ENCODE measurements around the gene PLA2G15.

The PLA2G15 gene

GRCh38 chr16:68252383-68252782, 7.2 kb downstream of the PLA2G15 start:
- DNase-seq (ENCODE audit: low spot score) = no peak

DNA sequence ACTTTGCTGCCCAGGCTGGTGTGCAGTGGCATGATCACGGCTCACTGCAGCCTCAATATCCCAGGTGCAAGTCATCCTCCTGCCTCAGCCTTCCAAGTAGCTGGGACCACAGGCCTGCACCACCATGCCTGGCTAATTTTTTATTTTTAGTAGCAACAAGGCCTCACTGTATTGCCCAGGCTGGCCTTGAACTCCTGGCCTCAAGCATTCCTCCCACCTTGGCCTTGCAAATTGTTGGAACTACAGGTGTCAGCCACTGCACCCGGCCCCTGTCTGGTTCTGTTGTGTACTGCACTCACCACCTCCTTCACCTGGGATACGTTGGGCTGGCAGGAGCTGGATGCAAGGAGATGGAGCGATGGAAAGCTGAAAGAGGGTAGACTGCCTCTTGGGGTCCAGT, 8.5 kb downstream of the PLA2G15 start:
- no peak for DNase-seq (ENCODE audit: low spot score)

GRCh38 chr16:68255712-68256111, 10.5 kb downstream of the PLA2G15 start:
- no peak for DNase-seq (ENCODE audit: low spot score)

DNA sequence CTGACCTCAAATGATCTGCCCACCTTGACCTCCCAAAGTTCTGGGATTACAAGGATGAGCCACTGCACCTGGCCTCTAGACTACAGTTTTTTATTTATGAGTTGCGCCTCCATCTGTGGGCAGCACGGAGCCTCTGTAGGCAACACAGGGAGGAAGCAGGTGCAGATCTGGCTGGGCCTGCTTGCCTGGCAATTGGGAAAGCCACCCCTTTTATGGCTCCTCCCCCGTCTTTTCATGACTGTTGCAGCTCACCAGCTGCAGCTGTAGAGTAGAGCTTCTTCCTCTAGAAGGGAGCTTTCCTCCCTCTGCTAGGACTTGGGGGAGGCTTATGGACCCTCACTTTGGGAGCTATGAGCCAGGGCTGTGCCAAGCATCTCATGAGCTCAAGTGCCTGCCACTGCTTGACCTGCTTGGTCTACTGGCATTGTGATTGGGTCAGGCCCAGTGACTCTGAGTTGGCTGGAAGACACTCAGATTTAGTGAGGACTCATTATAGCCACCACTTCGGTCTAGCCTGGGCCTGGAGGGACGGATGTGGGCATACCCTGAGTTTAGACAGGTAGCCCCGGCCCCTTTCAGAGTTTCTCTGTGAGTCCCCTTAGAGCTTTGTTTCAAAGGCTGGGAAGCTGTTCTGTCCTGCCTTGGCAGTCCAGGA, 12.2 kb downstream of the PLA2G15 start:
- DNase-seq (ENCODE audit: low spot score) = peak; percentile 22

DNA sequence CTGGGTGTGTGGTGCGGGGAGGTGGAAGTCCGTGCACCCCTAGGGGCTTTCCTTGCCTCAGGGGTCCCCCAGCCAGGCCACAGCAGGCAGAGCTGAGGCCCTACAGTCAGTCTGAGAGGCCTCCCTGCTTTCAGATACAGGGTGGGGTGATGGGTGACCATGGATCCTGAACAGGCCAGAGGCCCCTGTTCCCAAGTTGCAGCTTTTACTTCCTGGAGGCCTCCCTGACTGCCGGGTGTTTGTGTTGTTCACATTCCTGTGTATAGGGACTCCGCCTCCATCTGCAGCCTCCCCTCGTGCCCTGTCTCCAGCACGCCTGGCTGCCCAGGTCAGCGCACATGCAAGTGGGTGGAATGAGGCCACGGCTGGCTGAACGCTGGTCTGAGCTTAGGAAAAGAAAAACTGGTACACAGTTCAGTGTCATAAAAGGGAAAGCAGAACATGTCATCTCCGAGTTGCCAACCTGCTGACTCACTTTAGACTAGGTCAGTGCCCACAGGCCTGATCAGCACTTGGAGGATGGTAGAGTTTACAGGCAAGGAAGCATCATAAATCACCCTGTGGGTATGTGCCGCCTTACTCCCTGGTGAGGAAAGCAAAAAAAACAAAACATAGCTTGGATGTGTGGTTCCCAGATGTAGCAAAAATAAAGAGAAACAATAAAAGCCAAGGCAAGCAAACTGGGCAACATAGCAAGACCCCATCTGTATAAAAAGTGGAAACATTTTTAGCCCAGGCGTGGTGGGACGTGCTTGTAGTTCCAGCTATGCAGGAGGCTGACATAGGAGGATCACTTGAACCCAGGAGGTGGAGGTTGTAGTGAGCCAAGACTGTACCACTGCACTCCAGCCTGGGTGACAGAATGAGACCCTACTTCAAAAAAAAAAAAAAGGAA, 13.0 kb downstream of the PLA2G15 start:
- peak; percentile 67 for DNase-seq (ENCODE audit: low spot score)

GRCh38 chr16:68259007-68259825, 14.0 kb downstream of the PLA2G15 start:
- DNase-seq (ENCODE audit: low spot score) = no peak

DNA sequence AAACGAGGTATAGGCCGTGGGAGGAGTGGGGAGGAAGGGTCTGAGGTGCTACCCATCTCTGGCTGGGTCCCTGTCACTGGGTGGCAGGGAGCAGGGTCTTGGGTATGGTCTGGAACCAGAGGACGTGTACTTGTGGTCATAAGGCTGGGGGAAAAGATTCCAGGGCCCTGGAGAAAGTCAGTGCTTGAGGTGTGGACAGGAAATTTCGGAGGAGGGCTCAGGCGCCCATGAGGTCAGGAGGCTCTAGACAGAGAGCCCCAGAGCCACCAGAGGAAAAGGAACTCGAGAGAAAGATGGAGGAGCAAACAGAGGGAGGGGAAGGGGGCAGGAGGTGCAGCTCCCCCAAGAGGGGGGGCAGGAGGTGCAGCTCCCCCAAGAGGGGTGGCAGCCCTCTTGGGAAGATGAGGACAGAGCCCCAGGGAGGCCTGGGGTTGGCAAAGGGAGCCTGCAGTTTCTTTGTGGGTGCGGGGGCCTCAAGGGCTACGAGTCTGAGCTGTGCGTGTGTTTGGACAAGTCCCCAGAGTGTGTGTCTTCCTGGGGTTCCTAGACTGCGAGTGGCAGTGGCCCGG, 18.5 kb downstream of the PLA2G15 start:
- no peak for DNase-seq (ENCODE audit: low spot score)

DNA sequence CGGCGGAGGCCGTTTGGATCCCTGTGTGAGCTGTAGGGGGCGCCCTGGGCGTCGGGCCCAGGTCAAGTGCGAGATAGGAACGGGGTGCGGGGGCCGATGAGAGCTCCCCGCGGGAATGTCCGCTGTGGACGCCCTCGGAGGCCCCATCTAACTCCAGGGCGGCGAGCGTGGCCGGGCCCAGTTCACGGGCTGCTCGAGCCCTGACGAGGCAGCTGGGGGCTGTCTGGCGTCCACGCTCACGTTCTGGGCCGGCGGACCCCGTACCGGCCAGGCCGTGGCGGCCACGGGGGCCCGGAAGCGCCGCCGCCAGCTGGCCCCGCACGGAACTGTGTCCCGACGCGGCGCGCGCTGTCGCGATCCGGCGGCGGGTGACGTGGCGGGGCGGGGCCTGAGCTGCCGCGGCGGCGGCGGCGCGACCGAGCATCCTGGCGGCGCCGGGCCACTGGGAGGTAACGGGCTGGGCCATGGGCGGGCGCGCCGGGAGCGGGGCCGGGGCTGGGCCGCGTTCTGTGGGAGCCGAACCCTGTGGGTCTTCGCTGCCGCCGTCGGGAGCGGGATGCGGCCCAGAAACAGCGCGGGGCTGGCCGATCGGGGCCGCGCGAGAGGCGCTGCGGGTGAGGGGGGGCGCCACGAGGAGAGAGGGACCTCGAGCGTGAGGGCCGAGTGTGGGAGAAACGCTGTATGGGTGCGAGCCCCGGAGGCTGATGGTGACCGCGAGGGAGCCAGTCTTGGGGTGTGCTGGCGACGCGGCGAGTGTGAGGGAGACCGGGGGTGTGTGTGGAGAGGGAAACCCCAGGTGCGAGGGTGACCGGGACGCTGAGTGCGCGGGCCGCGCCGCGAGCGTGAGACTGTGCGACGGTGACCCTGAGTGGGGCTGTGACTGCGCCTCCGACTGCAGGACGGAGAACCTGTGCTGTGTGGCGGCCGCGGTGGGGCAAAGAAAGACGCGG, 19.2 kb downstream of the PLA2G15 start, which contains the start of gene SLC7A6:
Gene SLC7A6 (plus strand): TSS at position 399 of the 950 bp plus-strand sequence. CDS start 10,201 bp downstream, outside the sequence.
- DNase-seq (ENCODE audit: low spot score) = peak; percentile 91

- DNase-seq (ENCODE audit: low spot score) = peak; percentile 84
Measured at GRCh38 chr16:68265078-68265920, 20.1 kb downstream of the PLA2G15 start.

GRCh38 chr16:68267612-68268405, 22.6 kb downstream of the PLA2G15 start:
- DNase-seq (ENCODE audit: low spot score) = no peak

DNA sequence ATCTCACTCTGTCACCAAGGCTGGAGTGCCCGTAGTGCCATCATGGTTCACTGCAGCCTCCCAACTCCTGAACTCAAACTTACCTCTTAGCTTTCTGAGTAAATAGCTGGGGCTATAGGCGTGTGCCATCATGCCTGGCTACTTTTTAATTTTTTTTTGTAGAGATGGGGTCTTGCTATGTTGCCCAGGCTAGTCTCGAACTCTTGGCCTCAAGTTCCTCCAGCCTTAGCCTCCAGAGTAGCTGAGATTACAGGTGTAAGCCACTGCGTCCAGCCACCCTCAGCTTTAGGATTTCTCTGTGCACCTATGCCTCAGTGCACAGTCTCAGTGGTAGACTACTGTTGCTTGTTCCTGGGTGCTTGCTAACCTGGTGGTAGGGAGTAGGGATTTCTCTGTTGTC, 24.6 kb downstream of the PLA2G15 start:
- DNase-seq (ENCODE audit: low spot score) = no peak

GRCh38 chr16:68270353-68270752, 25.2 kb downstream of the PLA2G15 start:
- DNase-seq (ENCODE audit: low spot score) = no peak

DNA sequence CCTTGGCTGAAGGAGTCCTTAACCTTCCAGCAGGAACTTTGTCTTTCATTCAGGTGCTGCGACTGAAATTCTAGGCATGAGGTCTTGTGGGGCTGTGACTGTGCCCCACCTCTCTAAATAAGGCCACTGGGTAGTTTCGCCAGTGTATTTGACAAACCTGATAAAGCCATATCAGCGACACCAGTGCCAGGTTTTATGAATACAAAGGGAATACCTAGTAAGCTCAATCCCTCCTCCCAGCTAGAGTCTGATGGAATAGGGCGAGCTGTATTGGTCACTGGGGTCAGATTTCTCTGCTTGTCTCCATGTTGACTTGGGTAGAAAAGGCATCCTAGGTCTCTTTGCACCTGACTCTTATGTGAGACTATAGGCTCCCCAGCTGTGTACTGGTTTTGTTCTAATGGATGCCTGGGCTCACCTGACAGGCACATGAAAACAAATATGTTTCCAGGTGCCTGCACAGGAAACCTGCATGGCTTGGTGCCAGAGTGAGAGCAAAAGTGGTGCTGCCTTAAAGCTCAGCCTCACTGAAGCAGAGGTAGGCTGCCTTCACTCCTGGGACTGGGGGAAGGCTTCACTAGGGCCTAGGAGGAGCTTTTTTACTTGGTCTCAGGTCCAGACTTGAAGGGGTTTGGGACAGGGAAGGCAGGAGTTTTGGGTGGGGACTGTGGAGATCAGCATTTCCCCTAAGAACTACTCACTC, 27.5 kb downstream of the PLA2G15 start:
- DNase-seq (ENCODE audit: low spot score) = no peak

GRCh38 chr16:68273459-68273858, 28.3 kb downstream of the PLA2G15 start:
- no peak for DNase-seq (ENCODE audit: low spot score)

DNA sequence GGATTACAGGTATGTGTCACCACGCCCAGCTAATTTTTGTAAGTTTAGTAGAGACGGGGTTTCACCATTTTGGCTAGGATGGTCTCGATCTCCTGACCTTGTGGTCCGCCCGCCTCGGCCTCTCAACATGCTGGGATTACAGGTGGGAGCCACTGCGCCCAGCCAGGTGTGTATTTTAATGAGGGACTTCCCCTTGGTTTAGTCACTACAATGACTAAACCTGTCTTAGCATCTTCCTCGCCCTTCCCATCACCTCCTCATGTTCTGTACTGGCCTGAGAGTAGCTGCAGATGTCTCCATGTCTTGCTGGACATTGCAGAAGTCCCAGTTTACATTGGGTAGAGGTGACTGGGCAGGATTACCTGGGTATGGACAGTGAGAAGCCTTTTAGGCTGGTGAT, 28.7 kb downstream of the PLA2G15 start:
- no peak for DNase-seq (ENCODE audit: low spot score)

- no peak for DNase-seq (ENCODE audit: low spot score)
Measured at GRCh38 chr16:68274441-68274840, 29.3 kb downstream of the PLA2G15 start.

DNA sequence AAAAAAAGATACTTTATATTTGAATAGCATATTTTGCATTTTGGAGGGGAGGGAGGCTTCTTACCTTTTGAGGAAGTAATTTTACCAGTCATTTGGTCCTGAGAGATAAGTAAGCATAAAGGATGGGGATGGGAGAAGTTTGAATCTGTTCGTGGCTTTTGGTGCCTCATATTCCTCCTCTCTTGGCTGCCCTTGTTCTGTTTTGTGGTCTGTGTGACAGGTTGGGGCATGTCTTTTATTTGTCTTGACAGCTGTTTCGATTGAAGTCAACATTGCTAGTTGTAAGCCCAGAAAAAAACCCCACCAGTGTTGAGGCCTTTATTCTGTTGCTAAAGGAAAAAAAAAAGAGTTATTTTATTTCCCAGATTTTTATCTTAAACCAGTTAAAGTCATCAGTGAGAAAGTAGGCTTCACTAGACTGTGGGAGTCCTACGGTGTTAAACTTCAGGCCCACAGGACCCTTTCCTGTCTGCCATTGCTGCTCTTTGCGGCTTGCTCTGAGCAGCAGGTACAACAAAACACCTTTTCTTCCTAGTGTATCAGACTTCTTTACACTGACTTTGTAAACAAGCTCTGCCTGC, 30.5 kb downstream of the PLA2G15 start:
- DNase-seq (ENCODE audit: low spot score) = no peak

DNA sequence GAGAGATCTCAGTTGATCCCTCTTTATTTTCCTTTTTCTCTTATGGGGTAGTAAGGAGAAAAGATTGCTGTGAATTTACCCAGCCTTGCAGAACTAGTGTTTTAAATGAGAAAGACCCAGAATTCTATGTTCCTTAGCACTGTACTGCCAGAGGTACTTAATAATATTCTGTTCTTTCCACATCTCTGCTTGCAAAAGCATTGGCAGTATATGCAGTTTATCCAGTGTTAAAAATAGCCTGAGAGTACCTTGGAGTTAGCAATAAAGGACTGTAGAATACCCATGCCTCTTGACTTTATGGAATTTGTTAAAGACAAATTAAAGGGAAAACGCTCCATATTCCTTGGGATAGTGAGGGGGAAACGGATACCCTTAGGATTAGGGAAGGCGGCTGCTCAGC, 31.1 kb downstream of the PLA2G15 start:
- no peak for DNase-seq (ENCODE audit: low spot score)
